GM12801 (cell line): ENCODE results near the gene TSPAN3.

Experiments used
- CTCF ChIP-seq: IDR thresholded peaks from one replicate; pipeline ENCODE4 v1.5.1; 2011; ENCODE audit warnings: control low read depth; ENCODE audit not compliant: insufficient read length; ENCODE audit errors: extremely low read depth

Gene TSPAN3

GRCh38 chr15:77023576-77024272, 47.2 kb downstream of the TSPAN3 start:
- TF ChIP-seq CTCF: no peak

GRCh38 chr15:77022646-77023575, 48.0 kb downstream of the TSPAN3 start:
- TF ChIP-seq CTCF: no peak

GRCh38 chr15:77021803-77022381, 49.0 kb downstream of the TSPAN3 start:
- TF ChIP-seq CTCF: no peak

- TF ChIP-seq CTCF: no peak
Measured at GRCh38 chr15:77021088-77021481, 49.8 kb downstream of the TSPAN3 start.

- no peak for TF ChIP-seq CTCF
Measured at GRCh38 chr15:77020348-77021087, 50.4 kb downstream of the TSPAN3 start.

GRCh38 chr15:77019521-77020331, 51.2 kb downstream of the TSPAN3 start:
- no peak for TF ChIP-seq CTCF
